ENCODE results near the gene SLC13A3. TPM values are rescaled to one million over a fixed set of nuclear protein-coding genes. Genes with fewer than 3 reads are reported as not detected.
A peak's percentile ranks its signal among the peaks of the same experiment; 100 is the strongest.

SLC13A3 gene
- total RNA-seq, 1 donor = 4.3 TPM

GRCh38 chr20:46614503-46614902, 36.8 kb downstream of the SLC13A3 start:
- no peak overlapping the region for H3K4me3 ChIP-seq (ENCODE audit: low read depth, low read length)
- no peak for TF ChIP-seq CTCF (IDR thresholded peaks at IDR 0.05; ENCODE audit: insufficient read depth, low read depth, low read length)
- DNase-seq (ENCODE audit: low read depth) = no peak

DNA sequence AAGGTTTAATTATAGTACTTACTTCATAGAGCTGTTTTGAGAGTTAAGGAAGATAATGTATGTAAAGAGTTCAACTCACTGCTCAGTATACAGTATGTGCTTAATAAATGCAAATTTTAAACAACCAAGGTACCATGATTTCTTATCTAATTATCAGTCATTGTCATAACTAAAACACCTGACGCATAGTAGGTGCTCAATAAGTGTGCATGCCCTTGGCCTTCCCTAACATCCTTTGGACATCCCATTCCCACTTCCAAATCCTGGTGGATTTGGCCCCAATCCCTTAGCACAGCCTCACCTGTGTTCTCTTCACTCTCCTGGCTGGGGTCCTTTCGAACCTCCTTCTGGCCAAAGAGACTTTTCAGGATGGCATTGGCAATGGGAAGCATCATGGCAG, 41.1 kb downstream of the SLC13A3 start:
- no peak for DNase-seq (ENCODE audit: low read depth)
- H3K4me3 ChIP-seq (ENCODE audit: low read depth, low read length) = no peak overlapping the region
- no peak for TF ChIP-seq CTCF (IDR thresholded peaks at IDR 0.05; ENCODE audit: insufficient read depth, low read depth, low read length)

- no peak overlapping the region for H3K4me3 ChIP-seq (ENCODE audit: low read depth, low read length)
- DNase-seq (ENCODE audit: low read depth) = no peak
- no peak for TF ChIP-seq CTCF (IDR thresholded peaks at IDR 0.05; ENCODE audit: insufficient read depth, low read depth, low read length)
Measured at GRCh38 chr20:46609043-46609442, 42.2 kb downstream of the SLC13A3 start.

DNA sequence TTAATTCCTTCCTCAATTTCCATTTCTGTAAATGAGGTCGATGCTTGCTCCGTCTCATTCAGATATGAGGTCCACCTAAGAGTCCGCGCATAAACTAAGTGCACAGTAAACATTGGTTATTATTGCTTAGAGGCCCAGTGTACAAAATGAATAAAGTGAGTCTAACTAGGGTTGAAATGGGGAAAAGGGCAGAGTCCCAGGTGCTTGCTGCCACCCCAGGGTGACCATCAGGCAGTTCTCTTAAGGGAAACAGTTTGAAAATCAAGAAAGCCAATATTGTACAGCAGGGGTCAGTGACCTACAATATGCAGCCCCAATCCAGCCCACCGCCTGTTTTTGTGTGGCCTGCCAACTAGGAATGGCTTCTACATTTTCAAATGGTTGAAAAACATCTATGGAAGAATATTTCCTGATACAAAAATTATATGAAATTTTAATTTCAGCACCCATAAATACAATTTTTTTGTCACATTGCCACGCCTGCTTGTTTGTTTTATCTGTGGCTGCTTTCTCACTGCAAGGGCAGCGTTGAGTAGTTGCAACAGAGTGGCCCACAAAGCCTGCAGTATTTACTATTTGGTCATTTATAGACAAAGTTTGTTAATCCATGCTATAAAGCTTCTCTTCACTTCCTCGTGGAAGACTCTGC, 43.3 kb downstream of the SLC13A3 start:
- no peak for TF ChIP-seq CTCF (IDR thresholded peaks at IDR 0.05; ENCODE audit: insufficient read depth, low read depth, low read length)
- peak; percentile 14 for DNase-seq (ENCODE audit: low read depth)
- no peak overlapping the region for H3K4me3 ChIP-seq (ENCODE audit: low read depth, low read length)

GRCh38 chr20:46607191-46607848, 43.9 kb downstream of the SLC13A3 start:
- DNase-seq (ENCODE audit: low read depth) = no peak
- TF ChIP-seq CTCF (IDR thresholded peaks at IDR 0.05; ENCODE audit: insufficient read depth, low read depth, low read length) = no peak
- H3K4me3 ChIP-seq (ENCODE audit: low read depth, low read length) = no peak overlapping the region

DNA sequence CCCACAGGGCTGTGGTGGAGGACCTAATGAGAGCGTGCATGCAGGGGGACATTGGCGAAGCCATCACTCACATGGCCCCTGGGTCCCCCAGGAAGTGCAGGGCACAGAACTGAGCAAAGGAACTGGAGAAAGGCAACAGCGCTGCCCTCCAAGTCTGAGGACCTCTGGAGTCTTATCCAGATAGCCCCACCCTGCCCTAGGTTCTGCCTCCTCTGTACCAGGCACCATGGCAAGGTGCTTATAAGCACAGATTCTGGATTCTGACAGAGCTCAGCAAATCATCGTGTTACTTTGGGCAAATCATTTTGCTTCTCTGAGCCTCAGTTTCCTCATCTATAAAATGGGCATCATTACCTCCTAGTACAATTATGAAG, 44.5 kb downstream of the SLC13A3 start:
- TF ChIP-seq CTCF (IDR thresholded peaks at IDR 0.05; ENCODE audit: insufficient read depth, low read depth, low read length) = no peak
- H3K4me3 ChIP-seq (ENCODE audit: low read depth, low read length) = no peak overlapping the region
- no peak for DNase-seq (ENCODE audit: low read depth)
